Right lobe of liver (tissue), 6 donors: ENCODE measurements around the gene HMGCS2. TPM values are rescaled to one million over a fixed set of nuclear protein-coding genes. Genes with fewer than 3 reads are reported as not detected.

Experiments used
- ATAC-seq, 4 donors: fragments of 200-7000 bp; cut with Tn5 transposase; one replicate each; pipeline ENCODE4 v1.9.1; 2020; ENCODE audit warnings: mild to moderate bottlenecking in 4 of 4, moderate library complexity in 4 of 4
- DNase-seq, 3 donors: peaks; one replicate each; pipeline ENCODE4 v3.0.0-alpha.2; 2020
- H3K27ac ChIP-seq, 3 donors: fragments of 200-600 bp; one replicate each; pipeline ENCODE4 v1.8.0; 2022
- H3K27me3 ChIP-seq, 2 donors: fragments of 200-600 bp; one replicate each; pipeline ENCODE4 v1.8.0; 2022
- H3K36me3 ChIP-seq, 4 donors: fragments of 200-600 bp; sonication (generic) in 1 of 4; one replicate each; pipeline versions ENCODE4 v1.5.1 to v1.8.0; 2017 to 2022; ENCODE audit warnings: control low read depth in 1 of 4
- H3K4me1 ChIP-seq, 4 donors: fragments of 200-600 bp; sonication (generic) in 1 of 4; one replicate each; pipeline versions ENCODE4 v1.5.1 to v1.8.0; 2017 to 2022; ENCODE audit warnings: control low read depth in 1 of 4
- H3K4me3 ChIP-seq, 3 donors: fragments of 200-600 bp; one replicate each; pipeline ENCODE4 v1.8.0; 2022
- H3K9me3 ChIP-seq, 4 donors: fragments of 200-600 bp; sonication (generic) in 1 of 4; one replicate each; pipeline versions ENCODE4 v1.5.1 to v1.8.0; 2017 to 2022; ENCODE audit warnings: control low read depth in 1 of 4
- CTCF ChIP-seq, 4 donors: fragments of 200-600 bp in 3 of 4; fragments of 450-650 bp in 1 of 4; IDR thresholded peaks; one replicate each; pipeline versions ENCODE4 v1.5.1 to v1.8.0; 2016 to 2022; ENCODE audit warnings: antibody characterized with exemption in 4 of 4, mild to moderate bottlenecking in 2 of 4
- POLR2A ChIP-seq: fragments of 450-650 bp; IDR thresholded peaks from one replicate; pipeline ENCODE4 v1.6.1; 2017; ENCODE audit warnings: antibody characterized with exemption, mild to moderate bottlenecking
- WGBS: methylation state at CpG from one replicate; pipeline ENCODE4 v1.1.6; 2018; ENCODE audit warnings: low coverage, low lambda C conversion rate; ENCODE audit not compliant: insufficient coverage; ENCODE audit errors: missing lambda C conversion rate; 5-methylcytosine and 5-hydroxymethylcytosine counted together
- intact Hi-C, 2 donors: fragments of 100-400 bp; cut with DNase I; formaldehyde crosslinking; loops; one replicate each; pipeline versions ENCODE4 v1.11.2 to v1.14.1; 2022
- total RNA-seq, 6 experiments: library from RNA; depleted of rRNA in 2 of 6; stranded (reverse); fragments of >200 nt in 2 of 6; fragmentation: NEBNext Ultra II Directional in 3 of 6; extraction: Animal tissue kit (Norgen Biotek cat#: 25700) in 3 of 6; gene quantifications; one replicate each; pipeline versions ENCODE4 v1.1.0 to v1.2.4, GENCODE V29; 2016 to 2023
- donor health status: DM: no; HTN: yes; CAD: no.
- donor health status: DM: no; HTN: no; CAD: no.
- donor health status: DM: no; HTN: no; CAD: no.
- donor health status: DM: no; HTN: yes; CAD: no.
- donor health status: DM: no; HTN: yes; CAD: no.

HMGCS2 gene
- total RNA-seq, 6 experiments from 2014 or later: 390 to 938 (median 855) TPM

- Histone ChIP-seq H3K4me3 (no peak overlapping the region), H3K9me3 (no peaks in the 10 kb centered on the region), H3K36me3 (no peaks in the 10 kb centered on the region), H3K4me1 (peaks cover 0 to 25% (median 12%) of the 10 kb centered on the region in 4 donors), H3K27me3 (no peaks in the 10 kb centered on the region), H3K27ac (no peak overlapping the region)
- WGBS: 80% methylated on average over 1 of the region's 1 CpG
- DNase-seq (no peak), ATAC-seq (no peak)
- no peak for TF ChIP-seq CTCF (IDR thresholded peaks at IDR 0.05)
- TF ChIP-seq POLR2A: no peak
- intact Hi-C loops: no loop called here
Measured at GRCh38 chr1:119814288-119814687, 45.6 kb upstream of the HMGCS2 start.

DNA sequence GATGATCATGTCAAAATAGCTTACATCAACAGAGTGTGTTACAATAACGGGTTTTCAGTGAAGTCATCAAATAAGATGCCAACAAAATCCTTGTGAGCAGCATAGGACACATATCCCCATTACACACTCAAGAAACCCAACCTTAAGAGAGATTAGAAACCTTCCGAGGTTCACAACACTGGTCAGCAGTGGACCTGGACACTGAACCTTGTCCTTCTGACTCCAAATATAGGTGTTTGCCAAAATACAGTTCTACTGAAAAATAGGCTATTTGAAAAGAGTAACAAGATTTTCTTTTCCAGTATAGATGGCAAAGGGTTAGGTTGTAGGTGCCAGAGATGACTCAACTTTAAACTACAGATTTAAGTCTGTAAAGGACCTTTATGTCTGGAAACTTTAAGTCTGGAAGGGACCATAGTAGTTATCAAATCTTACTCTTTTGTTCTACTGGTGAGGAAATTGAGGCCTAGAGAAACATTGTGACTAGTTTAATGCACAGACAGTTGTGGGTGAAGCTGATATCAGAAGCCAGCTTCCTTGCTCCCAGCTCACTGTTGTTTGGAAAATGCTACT lies 43.4 kb upstream of the HMGCS2 start:
- TF ChIP-seq CTCF (IDR thresholded peaks at IDR 0.05) (no peak), POLR2A (no peak)
- H3K36me3 ChIP-seq: no peaks in the 10 kb centered on the region
- DNase-seq (no peak), ATAC-seq (peak; percentile 56 to 80 (median 69))
- intact Hi-C loops: no loop called here
- 47% methylated on average over 2 of the region's 2 CpGs for WGBS
- peaks cover 0 to 18% (median 8%) of the 10 kb centered on the region in 4 donors for H3K4me1 ChIP-seq
- no peaks in the 10 kb centered on the region for H3K27me3 ChIP-seq
- peak overlapping the region in 2 of 3 donors; percentile 7 to 55 for H3K27ac ChIP-seq
- no peak overlapping the region for H3K4me3 ChIP-seq
- no peaks in the 10 kb centered on the region for H3K9me3 ChIP-seq

GRCh38 chr1:119811387-119811786 lies 42.7 kb upstream of the HMGCS2 start, which contains the start of gene REG4:
Gene REG4 (minus strand): TSS chr1:119811460. CDS start chr1:119808769, 2,691 bp downstream.
- H3K9me3 ChIP-seq: no peaks in the 10 kb centered on the region
- H3K27ac ChIP-seq: peak within 1 kb of the TSS in 2 of 3 donors; percentile 7 to 55
- H3K4me3 ChIP-seq: no peak within 1 kb of the TSS
- WGBS: 82% methylated on average over 7 of the region's 7 CpGs
- H3K4me1 ChIP-seq: peaks cover 0 to 17% (median 6%) of the 10 kb centered on the region in 4 donors
- no peaks in the 10 kb centered on the region for H3K36me3 ChIP-seq
- ATAC-seq (no peak), DNase-seq (no peak)
- H3K27me3 ChIP-seq: no peaks in the 10 kb centered on the region
- TF ChIP-seq POLR2A (no peak), CTCF (IDR thresholded peaks at IDR 0.05) (no peak)
- intact Hi-C loops: no loop called here

GRCh38 chr1:119808972-119809550 lies 40.4 kb upstream of the HMGCS2 start:
- 0% methylated on average over 6 of the region's 6 CpGs for WGBS
- Histone ChIP-seq H3K9me3 (no peaks in the 10 kb centered on the region), H3K27ac (peak overlapping the region in 1 of 3 donors; percentile 19), H3K36me3 (no peaks in the 10 kb centered on the region), H3K27me3 (no peaks in the 10 kb centered on the region), H3K4me3 (no peak overlapping the region), H3K4me1 (peaks cover 0 to 25% (median 12%) of the 10 kb centered on the region in 4 donors)
- intact Hi-C loops: no loop called here
- peak; percentile 74 to 85 (median 77) for ATAC-seq
- TF ChIP-seq POLR2A (no peak), CTCF (IDR thresholded peaks at IDR 0.05) (peak; percentile 76 to 96 (median 94))
- DNase-seq: peak; percentile 77 to 86 (median 83)
